Brain pericyte (primary cell): ENCODE data around the gene LSS.

Source experiments
- DNase-seq: peaks from one replicate; pipeline ENCODE4 v3.0.0-alpha.2; 2012; ENCODE audit warnings: low read depth, low spot score

The LSS gene

DNA sequence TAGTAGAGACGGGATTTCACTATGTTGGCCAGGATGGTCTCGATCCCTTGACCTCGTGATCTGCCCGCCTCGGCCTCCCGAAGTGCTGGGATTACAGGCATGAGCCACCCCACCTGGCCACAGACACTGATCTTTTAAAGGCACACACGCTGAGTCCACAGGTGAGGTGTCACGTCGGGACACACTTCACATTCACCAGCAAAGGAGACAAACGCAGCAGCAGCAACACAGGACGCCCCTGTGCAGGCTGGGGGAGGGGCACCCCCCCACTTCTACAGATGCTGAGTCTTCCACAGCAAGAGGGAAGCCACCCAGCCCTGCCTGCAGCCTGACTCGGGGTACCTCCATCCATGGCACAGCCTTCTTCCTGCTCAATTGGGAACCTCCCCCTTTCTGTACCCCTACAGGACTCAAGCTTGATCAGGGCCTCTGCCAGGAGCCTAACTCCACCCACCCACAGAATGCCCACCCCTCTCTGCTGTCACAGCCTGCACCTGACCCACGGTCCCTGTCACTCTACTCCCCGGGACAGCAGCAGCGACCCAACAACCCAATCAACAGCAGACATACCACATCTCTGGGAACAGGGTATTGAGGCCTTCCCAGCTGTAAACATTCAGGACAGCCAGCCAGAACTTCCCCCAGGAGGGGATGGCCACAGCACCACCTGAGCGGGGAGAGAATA, 9.5 kb downstream of the LSS start:
- DNase-seq, result no peak

- DNase-seq, result no peak
Measured at GRCh38 chr21:46217511-46218196, 10.9 kb downstream of the LSS start.

DNA sequence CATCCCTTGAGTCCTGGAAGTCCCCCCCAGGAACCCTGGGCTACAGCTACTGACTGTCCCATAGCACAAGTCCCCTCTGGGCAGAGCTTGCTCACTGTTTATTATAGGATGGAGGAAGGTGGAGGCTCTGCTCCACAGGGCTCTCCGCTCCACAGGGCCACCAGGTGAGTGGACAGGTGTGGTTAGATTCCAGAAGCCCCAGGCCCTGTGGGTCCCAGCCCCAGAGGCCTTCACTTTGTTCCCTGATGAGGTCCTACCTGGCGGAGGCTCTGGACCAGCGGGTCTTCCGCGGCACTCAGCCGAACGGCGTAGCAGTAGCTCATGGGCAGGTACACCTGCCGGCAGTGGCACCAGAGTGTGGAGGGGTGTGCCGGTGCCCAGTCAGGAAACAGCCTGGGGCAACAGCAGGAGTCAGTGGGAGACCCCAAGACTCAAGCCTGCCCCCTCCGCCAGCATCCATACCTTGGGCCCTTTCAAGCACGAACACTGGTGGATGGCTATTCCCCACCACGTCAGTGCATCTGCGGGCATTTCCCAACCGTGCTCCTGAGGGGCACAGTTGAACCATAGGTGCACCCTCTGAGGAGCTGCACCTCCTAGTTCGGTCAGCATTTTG, 12.3 kb downstream of the LSS start:
- no peak for DNase-seq

DNA sequence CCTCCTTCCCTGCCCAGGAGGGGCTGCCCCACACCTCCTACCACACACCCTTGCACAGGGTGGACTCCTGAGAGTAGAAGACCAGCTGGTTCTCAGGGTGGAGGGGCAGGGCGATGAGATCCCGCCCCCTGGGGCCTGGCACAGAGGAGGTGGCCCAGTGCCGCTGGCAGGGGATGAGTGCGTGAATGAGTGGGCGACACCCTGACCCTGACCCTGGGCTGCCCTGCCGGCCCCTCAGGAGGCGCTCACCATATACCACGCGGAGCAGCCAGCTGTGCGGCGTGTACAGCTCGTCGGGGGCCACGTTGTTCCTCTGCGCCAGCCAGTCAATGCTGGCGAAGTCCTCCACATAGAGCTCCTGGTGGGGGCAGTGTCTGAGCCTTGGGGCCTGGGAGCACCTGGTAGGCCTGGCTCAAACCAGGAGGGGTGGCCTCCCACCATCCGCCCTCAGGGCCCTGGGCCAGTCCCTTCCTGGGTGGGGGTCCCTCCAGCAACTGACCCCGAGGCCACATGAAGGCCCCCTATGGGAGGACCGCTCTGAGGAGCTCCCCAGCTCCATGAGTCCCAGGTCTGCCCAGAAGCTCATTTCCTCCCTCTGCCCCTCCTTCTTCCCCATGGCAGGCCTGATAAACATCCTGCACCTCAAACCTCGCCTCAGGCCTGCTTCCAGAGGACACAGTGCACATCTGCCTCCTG, 13.0 kb downstream of the LSS start:
- DNase-seq, result no peak

- no peak for DNase-seq
Measured at GRCh38 chr21:46214478-46215340, 13.9 kb downstream of the LSS start.

- no peak for DNase-seq
Measured at GRCh38 chr21:46213620-46214286, 14.8 kb downstream of the LSS start.

- DNase-seq, result no peak
Measured at GRCh38 chr21:46212721-46213484, 15.7 kb downstream of the LSS start.

DNA sequence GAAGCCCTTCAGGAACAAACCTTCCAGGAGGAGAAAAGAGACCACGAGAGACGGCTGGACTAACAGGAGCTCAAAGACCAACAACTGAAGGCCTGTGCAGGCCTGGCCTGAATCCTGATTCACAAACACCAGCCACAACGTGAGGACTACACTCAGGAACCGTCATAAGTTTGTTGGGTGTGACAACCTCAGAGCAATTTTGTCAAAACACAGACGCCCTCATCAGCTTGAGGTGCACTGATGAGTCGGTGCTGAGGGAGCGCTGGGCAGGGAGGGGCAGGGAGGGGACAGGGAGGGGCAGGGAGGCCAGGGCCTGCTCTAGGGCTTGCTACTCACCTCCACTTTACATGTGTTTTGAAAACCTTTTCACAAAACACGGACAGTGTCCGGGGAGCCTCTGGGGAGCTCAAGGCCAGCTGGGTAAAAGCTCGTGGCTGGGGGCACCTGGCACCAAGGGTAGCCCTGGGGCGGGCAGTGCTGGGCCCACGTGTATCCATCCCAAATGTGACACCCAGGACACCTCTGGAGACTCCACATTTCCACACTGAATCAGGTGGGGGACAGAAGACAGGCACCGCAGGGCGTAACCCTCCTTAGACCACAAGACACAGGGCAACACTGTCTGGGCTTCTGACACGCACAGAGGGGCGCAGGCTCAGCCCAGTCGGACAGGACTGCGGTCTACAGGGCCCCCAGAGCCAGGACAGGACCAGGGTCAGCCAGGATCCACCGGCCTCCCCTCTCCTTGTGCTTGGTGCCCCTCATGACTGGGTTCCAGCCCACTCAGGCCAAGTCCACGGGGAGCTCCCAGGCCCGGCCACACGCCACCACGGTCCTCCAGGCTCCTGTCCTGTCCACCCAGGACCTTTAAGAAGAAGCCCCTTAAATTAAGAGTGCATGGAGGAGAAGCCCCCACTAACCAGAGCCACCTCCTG, 16.5 kb downstream of the LSS start:
- no peak for DNase-seq

GRCh38 chr21:46211376-46211775, 17.2 kb downstream of the LSS start:
- DNase-seq, result no peak

DNA sequence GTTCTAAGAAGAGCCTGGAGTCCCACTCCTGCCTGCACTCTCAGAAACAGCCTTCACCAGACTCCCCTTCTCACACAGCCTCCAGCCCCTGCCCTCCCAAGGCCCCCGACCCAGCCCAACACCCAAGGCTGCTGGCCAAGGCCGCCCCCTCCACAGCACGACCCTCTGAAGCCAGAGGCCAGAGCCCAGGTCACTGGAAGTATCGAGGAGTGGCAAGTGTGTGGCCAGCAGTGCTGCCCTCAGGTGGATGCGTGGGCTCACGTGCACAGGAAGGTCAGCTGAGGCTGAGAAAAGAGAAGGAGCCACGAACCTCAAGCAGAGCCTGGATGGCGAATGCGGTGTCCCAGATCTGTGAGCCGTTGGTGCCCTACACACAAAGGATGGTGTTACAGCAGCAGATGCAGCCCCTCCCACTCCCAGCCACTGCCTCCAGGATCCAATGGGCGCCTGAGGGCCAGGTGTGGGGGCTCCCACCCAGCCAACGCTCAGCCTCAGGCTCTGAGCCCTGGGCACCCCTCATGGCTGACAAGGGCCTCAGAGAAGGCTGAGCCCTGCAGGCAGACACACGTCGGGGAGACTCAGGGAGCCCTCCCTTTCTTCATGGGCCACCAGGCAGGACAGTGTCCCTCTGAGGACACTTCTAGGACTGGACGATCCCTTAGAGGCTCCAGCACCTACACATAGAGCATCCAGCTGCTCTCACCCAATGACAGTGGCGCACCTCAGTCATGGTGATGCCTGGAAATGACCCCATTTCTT, 18.0 kb downstream of the LSS start:
- DNase-seq, result no peak

GRCh38 chr21:46208761-46209721, 19.5 kb downstream of the LSS start:
- no peak for DNase-seq

GRCh38 chr21:46207920-46208591, 20.5 kb downstream of the LSS start:
- no peak for DNase-seq

GRCh38 chr21:46207006-46207919, 21.3 kb downstream of the LSS start:
- DNase-seq, result no peak

DNA sequence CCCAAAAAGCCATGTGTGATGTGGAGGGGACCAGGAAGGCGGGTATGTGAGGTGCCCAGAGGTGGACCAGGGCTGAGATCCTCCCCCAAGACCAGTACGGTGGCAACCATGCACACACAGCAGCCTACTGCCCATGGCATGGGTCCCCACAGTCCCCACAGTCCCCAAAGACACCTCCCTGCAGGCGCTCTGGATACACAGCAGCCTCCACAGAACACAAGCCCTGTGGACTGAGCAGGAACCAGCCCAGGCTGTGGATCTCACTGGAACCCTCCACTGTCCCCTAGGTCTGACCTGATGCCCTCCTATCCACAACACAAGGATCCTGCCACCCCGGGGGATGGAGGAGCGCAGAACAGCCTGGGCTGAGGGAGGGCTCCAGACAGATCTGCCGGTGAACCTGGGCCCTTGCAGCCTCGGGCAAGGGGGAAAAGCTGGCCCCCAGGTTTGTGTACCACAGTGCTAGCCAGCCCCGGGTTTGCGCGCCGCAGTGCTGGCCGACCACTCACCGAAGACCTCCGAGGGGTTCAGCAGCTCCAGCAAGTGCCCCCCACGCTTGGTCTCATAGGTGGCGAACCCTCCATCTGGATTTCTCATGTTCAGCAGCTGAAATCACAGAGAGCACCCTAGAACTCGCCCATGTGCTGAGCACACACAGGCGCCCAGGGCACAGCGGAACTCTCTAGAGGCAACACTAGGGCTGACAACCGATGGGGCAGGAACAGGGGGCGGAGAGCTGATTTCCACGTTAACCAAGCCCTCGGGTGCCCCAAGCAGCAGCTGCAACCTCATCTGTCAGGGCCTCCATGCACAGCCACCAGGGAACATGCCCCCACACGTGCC, 22.2 kb downstream of the LSS start:
- DNase-seq, result no peak

GRCh38 chr21:46205766-46206162, 22.8 kb downstream of the LSS start:
- no peak for DNase-seq
